HG02759 (cell line): Measurements from ENCODE around the gene EFCC1.
"Not testable (repeated sequence)": the region's sequence is repeated elsewhere in the genome, so short reads cannot be mapped to it uniquely, and the experiment has no call there.

Experiments used
- ATAC-seq: cut with Tn5 transposase; IDR thresholded peaks from one replicate; pipeline ENCODE4 v1.9.1; 2021; ENCODE audit warnings: mild to moderate bottlenecking, moderate library complexity; ENCODE audit not compliant: unreplicated experiment

Gene EFCC1

GRCh38 chr3:129050556-129051295 lies 49.6 kb downstream of the EFCC1 start:
- ATAC-seq = no peak

DNA sequence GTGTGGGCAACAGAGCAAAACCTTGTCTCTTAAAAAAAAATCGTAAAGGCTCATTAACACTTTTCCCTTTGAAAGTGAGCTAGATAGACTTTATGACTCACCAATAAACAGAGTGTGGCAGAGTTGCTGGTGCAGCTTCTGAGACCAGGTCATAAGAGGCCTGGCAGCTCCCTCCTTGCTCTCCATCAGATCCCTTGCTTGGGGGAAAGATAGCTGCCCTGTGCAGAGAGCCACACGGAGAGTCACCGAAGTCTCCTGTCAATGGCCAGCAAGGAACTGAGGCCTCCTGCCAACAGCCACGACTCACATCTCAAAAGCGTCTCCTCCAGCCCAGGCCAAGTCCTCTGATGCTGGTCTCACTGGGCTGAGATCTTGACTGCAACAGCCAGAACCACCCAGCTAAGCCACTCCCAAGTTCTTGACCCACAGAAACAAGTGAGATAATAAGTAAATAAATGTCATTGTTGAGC lies 50.8 kb downstream of the EFCC1 start:
- no peak for ATAC-seq

GRCh38 chr3:129052675-129053074 lies 51.6 kb downstream of the EFCC1 start:
- ATAC-seq = no peak

- no peak for ATAC-seq
These were observed 53.6 kb downstream of the EFCC1 start for GRCh38 chr3:129054605-129055104.

- ATAC-seq = no peak
These were observed 55.5 kb downstream of the EFCC1 start for GRCh38 chr3:129056451-129057173.

- ATAC-seq = no peak
These were observed 56.1 kb downstream of the EFCC1 start for GRCh38 chr3:129057249-129057648.

DNA sequence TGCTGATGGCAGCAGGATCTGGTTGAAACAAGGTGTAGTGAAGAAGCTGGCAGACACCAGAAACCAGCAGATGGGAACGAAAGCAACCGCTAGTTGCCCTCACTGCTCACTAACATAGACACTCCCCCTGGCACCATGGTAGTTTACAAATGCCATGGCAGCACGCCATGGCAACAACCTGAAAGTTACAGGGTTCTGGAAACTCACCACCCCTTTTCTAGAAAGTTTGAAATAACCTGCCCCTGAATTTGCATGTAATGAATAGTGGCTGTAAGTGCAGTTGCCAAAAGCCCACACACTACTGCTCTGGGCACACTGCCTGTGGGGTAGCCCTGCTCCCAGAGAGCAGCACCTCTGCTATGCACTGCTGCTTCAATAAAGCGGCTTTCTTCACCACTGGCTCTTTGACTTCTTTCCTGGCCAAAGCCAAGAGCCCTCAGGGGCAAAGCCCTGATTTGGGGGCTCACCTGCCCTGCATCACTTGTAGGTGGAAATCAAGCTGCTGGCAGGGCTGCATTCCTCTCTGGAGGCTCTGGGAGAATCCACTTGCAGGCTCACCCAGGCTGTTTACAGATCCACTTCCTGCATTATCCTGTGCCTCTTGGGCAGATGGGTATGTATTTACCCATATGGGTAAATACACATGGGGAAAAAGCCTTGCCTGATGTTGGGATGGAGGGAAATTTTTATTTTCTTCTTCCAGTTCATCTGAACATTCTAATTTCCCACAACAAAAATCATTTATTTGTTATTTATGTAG lies 57.5 kb downstream of the EFCC1 start:
- ATAC-seq = peak; percentile 58

GRCh38 chr3:129059311-129059958 lies 58.3 kb downstream of the EFCC1 start:
- no peak for ATAC-seq

GRCh38 chr3:129060276-129061022 lies 59.3 kb downstream of the EFCC1 start, which contains the start of gene GP9:
TSS of gene GP9 (plus strand) at chr3:129060779. CDS start at chr3:129061740, 961 bp downstream.
- ATAC-seq = no peak

GRCh38 chr3:129061023-129061887 lies 60.2 kb downstream of the EFCC1 start:
- no peak for ATAC-seq

DNA sequence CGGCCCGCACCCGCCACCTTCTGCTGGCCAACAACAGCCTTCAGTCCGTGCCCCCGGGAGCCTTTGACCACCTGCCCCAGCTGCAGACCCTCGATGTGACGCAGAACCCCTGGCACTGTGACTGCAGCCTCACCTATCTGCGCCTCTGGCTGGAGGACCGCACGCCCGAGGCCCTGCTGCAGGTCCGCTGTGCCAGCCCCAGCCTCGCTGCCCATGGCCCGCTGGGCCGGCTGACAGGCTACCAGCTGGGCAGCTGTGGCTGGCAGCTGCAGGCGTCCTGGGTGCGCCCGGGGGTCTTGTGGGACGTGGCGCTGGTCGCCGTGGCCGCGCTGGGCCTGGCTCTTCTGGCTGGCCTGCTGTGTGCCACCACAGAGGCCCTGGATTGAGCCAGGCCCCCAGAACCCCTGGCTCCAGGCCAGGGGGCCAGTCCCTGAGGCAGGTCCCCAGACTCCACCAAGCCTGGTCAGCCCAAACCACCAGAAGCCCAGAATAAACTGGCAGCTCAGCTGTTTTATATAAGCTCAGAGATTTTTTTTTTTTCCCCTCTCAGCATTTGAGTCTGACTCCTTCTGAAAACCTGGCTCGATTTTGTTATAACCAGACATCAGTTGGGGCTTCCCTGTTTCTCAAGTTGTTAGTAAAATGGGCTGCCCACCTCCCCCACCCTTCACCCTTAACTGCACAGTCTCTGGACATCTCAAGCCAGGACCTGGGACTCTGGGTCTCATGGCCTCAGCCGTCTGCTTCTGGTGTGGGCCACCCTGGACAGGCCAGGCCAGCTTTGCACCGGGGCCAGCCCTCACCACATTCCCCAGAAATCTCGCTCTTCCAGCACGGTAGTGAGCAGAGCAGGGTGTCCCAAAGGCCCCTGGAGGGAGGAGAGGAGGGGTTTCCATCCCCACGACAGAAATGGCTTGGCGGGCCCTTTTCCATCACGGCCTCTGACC lies 61.1 kb downstream of the EFCC1 start:
- no peak for ATAC-seq

- ATAC-seq = no peak
These were observed 62.1 kb downstream of the EFCC1 start for GRCh38 chr3:129063091-129063640.

DNA sequence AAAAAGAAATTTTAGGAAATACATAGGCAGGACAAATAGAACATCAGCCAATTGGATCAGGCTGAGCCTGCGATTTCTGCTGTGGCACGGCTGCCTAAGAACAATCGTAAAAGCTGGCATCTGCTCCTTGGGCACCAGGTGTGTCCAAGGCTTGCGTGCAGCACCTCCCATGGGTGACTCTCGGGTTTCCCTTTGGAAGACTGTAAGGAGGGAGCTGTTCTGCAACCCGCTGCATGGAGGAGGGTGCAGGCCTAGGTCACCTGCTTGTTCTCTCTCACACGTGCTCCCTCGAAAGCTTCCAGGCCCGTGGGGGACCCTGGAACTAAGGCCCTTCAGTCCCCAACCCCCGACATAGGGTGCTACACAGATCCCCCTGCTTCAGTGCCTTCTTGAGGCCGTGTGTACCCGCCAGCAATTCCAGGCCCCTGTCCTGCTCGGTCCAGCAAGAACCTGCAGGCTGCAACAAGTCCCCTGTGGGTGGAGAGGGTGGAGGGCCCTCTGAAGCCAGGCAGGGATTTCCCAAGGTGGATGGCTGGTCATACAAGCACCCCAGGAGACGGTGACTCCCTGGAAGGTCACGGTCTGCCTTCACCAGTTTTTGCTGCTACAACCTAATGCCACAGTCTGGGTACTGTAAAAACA lies 62.9 kb downstream of the EFCC1 start:
- no peak for ATAC-seq

DNA sequence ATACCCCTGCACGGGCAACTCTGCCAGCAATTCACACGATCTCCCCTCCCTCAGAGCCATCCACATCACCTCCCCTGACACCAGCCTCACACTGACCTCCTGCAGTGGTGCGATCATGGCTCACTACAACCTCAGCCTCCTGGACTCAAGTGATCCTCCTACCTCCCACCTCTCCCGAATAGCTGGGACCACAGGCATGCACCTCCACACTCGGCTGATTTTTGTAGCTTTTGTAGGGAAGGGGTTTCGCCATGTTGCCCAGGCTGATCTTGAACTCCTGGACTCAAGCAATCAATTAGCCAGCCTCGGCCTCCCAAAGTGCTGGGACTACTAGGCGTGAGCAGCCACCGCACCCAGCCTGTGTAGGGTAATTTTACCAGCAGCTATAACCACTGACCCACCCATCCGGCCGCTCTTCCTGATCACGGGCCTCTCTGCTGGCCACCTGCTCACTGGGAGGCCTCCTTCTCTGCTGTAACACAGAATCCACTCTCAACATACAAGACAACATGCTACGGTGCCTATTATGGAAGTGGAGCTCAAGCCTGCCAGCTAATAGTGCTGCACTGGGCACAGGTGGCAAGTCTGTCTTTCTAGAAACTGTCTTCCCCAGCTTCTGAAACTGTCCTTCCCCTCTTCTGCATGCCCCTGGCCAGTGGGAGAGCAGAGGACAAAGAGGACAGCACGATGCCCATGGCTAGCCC lies 64.1 kb downstream of the EFCC1 start:
- no peak for ATAC-seq

GRCh38 chr3:129065720-129066073 lies 64.6 kb downstream of the EFCC1 start:
- no peak for ATAC-seq

DNA sequence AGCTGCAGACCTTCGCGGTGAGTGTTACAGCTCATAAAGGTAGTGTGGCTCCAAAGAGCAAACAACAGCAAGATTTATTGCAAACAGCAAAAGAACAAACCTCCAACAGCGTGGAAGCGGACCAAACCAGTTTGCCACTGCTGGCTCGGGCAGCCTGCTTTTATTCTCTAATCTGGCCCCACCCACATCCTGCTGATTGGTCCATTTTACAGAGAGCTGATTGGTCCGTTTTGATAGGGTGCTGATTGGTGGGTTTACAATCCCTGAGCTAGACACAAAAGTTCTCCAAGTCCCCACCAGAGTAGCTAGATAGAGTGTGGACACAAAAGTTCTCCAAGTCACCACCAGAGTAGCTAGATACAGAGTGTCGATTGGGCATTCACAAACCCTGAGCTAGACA lies 66.6 kb downstream of the EFCC1 start:
- not testable (repeated sequence) for ATAC-seq
